ENCODE measurements around the gene REN. TPM values are rescaled to one million over a fixed set of nuclear protein-coding genes. Genes with fewer than 3 reads are reported as not detected.
A peak's percentile ranks its signal among the peaks of the same experiment; 100 is the strongest.

REN gene
- total RNA-seq, 1 experiment from 2014 or later: not detected

- Histone ChIP-seq H3K9me3 (no peaks in the 10 kb centered on the region), H3K36me3 (ENCODE audit: control insufficient read depth, insufficient read depth, low read length) (no peaks in the 10 kb centered on the region; the same call in 1 of the 2 replicates), H3K4me3 (ENCODE audit: low read depth, low read length) (no peak overlapping the region), H3K4me1 (peaks cover 41% of the 10 kb centered on the region), H3K27me3 (replicated peaks; ENCODE audit: control insufficient read depth, insufficient read depth, low read length) (no peaks in the 10 kb centered on the region)
- H3K4me1 Mint-ChIP-seq (ENCODE audit: low read depth, unreplicated experiment): peaks cover 29% of the 10 kb centered on the region
- no peaks in the 10 kb centered on the region for H3K27me3 Mint-ChIP-seq (ENCODE audit: insufficient read depth, unreplicated experiment)
- H3K4me3 Mint-ChIP-seq (ENCODE audit: unreplicated experiment): no peak overlapping the region
- no peak overlapping the region for H3K27ac Mint-ChIP-seq (ENCODE audit: unreplicated experiment)
- intact Hi-C loops (cut with micrococcal nuclease; ENCODE audit: unreplicated experiment): no loop called here
- H3K36me3 Mint-ChIP-seq (ENCODE audit: insufficient read depth, unreplicated experiment): no peaks in the 10 kb centered on the region
- ChIA-PET POLR2A (interaction anchor here (1.2 kb wide), 1 partner anchor 16 kb away, joined by 5 read pairs; no protein-coding TSS in a partner anchor), CTCF (interaction anchor here (0.7 to 1.1 kb wide), 5 partner anchors 16 to 256 kb away, joined by 3 to 7 read pairs (median 3); no protein-coding TSS in a partner anchor)
- no TSS peak for BruUV-seq (replicated peaks)
- TF ChIP-seq, protein P1, sequence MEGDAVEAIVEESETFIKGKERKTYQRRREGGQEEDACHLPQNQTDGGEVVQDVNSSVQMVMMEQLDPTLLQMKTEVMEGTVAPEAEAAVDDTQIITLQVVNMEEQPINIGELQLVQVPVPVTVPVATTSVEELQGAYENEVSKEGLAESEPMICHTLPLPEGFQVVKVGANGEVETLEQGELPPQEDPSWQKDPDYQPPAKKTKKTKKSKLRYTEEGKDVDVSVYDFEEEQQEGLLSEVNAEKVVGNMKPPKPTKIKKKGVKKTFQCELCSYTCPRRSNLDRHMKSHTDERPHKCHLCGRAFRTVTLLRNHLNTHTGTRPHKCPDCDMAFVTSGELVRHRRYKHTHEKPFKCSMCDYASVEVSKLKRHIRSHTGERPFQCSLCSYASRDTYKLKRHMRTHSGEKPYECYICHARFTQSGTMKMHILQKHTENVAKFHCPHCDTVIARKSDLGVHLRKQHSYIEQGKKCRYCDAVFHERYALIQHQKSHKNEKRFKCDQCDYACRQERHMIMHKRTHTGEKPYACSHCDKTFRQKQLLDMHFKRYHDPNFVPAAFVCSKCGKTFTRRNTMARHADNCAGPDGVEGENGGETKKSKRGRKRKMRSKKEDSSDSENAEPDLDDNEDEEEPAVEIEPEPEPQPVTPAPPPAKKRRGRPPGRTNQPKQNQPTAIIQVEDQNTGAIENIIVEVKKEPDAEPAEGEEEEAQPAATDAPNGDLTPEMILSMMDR (IDR thresholded peaks at IDR 0.05; ENCODE audit: insufficient read depth in 1 of 2, low read depth in 1 of 2, low read length in 1 of 2, severe bottlenecking in 1 of 2, unreplicated experiment in 1 of 2): no peak
- H3K9me3 Mint-ChIP-seq (ENCODE audit: unreplicated experiment): no peaks in the 10 kb centered on the region
- peak; percentile 67 for DNase-seq
Measured at GRCh38 chr1:204145033-204145504, 21.1 kb downstream of the REN start.

GRCh38 chr1:204143276-204144041 is 22.7 kb downstream of the REN start:
- TF ChIP-seq, protein P1 (IDR thresholded peaks at IDR 0.05; ENCODE audit: insufficient read depth in 1 of 2, low read depth in 1 of 2, low read length in 1 of 2, severe bottlenecking in 1 of 2, unreplicated experiment in 1 of 2): no peak
- no peak for DNase-seq
- POLR2A ChIA-PET: no interaction called here
- no peaks in the 10 kb centered on the region for H3K9me3 Mint-ChIP-seq (ENCODE audit: unreplicated experiment)
- H3K9me3 ChIP-seq: no peaks in the 10 kb centered on the region
- intact Hi-C loops (cut with micrococcal nuclease; ENCODE audit: unreplicated experiment): no loop called here
- peaks cover 41% of the 10 kb centered on the region for H3K4me1 ChIP-seq
- no peaks in the 10 kb centered on the region for H3K36me3 Mint-ChIP-seq (ENCODE audit: insufficient read depth, unreplicated experiment)
- H3K4me3 ChIP-seq (ENCODE audit: low read depth, low read length): no peak overlapping the region
- no TSS peak for BruUV-seq (replicated peaks)
- no peaks in the 10 kb centered on the region for H3K27me3 Mint-ChIP-seq (ENCODE audit: insufficient read depth, unreplicated experiment)
- H3K4me1 Mint-ChIP-seq (ENCODE audit: low read depth, unreplicated experiment): peaks cover 29% of the 10 kb centered on the region
- CTCF ChIA-PET: interaction anchor here (0.6 kb wide), 1 partner anchor 336 kb away, joined by 3 read pairs; no protein-coding TSS in a partner anchor
- no peak overlapping the region for H3K27ac Mint-ChIP-seq (ENCODE audit: unreplicated experiment)
- no peak overlapping the region for H3K4me3 Mint-ChIP-seq (ENCODE audit: unreplicated experiment)
- H3K36me3 ChIP-seq (ENCODE audit: control insufficient read depth, insufficient read depth, low read length): no peaks in the 10 kb centered on the region; the same call in 1 of the 2 replicates
- H3K27me3 ChIP-seq (replicated peaks; ENCODE audit: control insufficient read depth, insufficient read depth, low read length): no peaks in the 10 kb centered on the region

DNA sequence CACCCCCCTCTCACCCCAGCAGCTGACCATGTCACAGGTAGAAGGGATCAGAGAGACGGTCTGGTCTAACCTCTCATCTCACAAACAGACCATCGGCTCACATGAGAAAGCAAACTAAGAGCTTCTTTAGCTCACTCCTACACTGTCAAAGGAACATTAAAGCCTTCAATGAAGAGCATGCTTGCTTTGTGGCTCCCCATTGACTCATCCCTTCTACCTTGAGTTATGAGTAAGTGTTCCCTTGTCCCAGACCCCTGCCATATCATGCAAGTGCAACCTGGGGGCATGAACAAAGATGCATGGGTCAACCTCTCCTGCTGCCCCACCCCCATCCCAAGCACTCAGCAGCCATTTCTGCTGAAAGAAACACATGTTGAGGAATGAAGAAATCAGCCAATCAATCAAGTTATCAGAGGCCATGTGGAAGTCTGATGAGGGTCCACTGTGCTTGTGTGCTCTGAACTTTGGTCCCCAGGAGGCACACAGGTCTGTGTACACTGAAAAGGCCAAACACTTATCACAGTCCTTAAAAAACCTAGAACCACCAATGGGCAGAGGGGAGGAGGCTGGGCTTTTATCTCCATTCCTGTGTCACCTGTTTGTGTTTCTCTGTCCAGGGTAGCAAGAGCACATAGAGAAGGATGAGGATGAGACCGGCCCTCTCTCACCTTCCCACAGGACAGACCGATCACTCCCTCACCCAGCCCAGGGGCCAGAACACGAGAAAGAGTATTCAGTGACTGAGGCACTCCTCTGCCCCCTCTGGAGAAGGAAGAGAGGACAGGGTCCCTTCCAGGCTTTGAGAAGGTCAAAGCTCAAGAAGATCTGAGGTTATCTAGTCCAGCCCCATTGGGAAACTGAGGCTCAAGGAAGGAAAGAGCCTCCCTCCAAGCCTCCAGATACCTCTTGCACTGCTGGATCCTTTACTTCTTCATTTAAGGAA is 23.8 kb downstream of the REN start:
- POLR2A ChIA-PET: no interaction called here

More for the DNA sequence above, 23.8 kb downstream of the REN start:
- Histone ChIP-seq H3K9me3 (no peaks in the 10 kb centered on the region), H3K27me3 (replicated peaks; ENCODE audit: control insufficient read depth, insufficient read depth, low read length) (no peaks in the 10 kb centered on the region), H3K4me3 (ENCODE audit: low read depth, low read length) (no peak overlapping the region), H3K36me3 (ENCODE audit: control insufficient read depth, insufficient read depth, low read length) (no peaks in the 10 kb centered on the region), H3K4me1 (peaks cover 41% of the 10 kb centered on the region)
- no peak for DNase-seq
- no peaks in the 10 kb centered on the region for H3K9me3 Mint-ChIP-seq (ENCODE audit: unreplicated experiment)
- no peaks in the 10 kb centered on the region for H3K36me3 Mint-ChIP-seq (ENCODE audit: insufficient read depth, unreplicated experiment)
- no peak overlapping the region for H3K4me3 Mint-ChIP-seq (ENCODE audit: unreplicated experiment)
- CTCF ChIA-PET: interaction anchor here (0.5 to 1.7 kb wide), 5 partner anchors 13 to 337 kb away, joined by 3 to 9 read pairs (median 4); partner anchors contain the start of gene SOX13
- peaks cover 29% of the 10 kb centered on the region for H3K4me1 Mint-ChIP-seq (ENCODE audit: low read depth, unreplicated experiment)
- H3K27ac Mint-ChIP-seq (ENCODE audit: unreplicated experiment): no peak overlapping the region
- TF ChIP-seq, protein P1 (IDR thresholded peaks at IDR 0.05; ENCODE audit: insufficient read depth in 1 of 2, low read depth in 1 of 2, low read length in 1 of 2, severe bottlenecking in 1 of 2, unreplicated experiment in 1 of 2): peak in 1 of 2 experiments; percentile 27
- no TSS peak for BruUV-seq (replicated peaks)
- H3K27me3 Mint-ChIP-seq (ENCODE audit: insufficient read depth, unreplicated experiment): no peaks in the 10 kb centered on the region
- intact Hi-C loops (cut with micrococcal nuclease; ENCODE audit: unreplicated experiment): no loop called here

Measured in Caco-2 (cell line).